ENCODE results near the gene RPS27L.

The RPS27L gene

DNA sequence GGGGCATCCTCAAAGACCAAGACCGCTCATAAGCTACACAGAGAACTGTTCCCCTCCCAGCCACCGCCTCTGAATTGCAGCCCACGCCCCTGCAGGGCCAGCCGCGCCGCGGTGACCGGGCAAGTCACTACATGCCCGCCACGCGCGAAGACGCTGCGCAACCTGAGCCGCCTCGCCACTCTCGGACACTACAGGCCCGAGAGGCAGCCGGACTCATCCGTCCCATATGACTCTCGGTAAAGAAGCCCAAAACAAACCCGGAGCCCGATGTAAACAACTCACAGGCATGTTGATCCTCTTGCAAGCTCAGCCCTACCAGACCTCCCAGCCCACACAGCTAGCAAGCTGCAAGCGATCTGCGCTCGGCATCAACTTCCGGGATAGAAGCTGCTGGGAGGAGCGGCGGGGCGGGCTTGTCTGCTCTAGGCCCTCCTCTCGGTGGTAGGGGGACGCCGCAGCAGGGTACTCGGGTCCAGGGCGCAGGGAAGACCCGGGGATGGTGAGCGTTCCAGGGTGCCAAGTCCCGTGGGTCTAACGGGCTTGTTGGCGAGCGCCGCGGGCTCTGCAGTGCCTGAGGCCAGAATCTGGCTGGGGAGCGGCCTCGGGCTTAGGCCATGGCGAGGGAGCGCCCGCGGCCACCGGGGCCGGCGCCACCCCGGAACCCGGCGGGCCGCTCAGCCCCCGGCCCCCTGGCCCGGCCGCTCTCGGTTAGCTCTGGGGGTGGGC is at the start of gene RPS27L:
RPS27L (minus strand) TSS at position 360 of the 726 bp plus-strand sequence; CDS start at position 288, 72 bp downstream.
- DNase-seq, result peak; percentile 87

- DNase-seq, result no peak
Measured at GRCh38 chr15:63206079-63206478, 48.8 kb upstream of the RPS27L start.

- peak; percentile 43 for DNase-seq
Measured at GRCh38 chr15:63203451-63204090, 46.3 kb upstream of the RPS27L start.

DNA sequence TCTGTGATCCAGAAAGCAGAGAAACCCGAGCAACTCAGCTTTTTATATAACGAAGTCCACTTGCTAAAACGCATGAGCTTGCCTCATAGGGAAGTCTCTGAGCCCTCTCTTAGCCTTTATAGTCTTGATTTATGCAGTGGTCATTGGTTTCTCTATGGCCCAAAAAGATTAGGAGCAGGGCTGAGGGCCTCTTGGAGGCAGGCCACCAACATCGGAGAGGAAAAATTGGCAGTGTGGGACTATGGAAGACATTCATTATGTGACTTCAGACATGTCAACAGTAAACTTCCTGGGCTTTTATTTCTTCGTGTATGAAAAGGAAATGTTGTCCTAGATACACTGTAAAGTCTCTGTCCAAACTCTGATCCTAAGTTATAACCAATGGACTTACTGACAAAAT is 45.6 kb upstream of the RPS27L start:
- DNase-seq, result no peak

- DNase-seq, result no peak
Measured at GRCh38 chr15:63200464-63201249, 43.4 kb upstream of the RPS27L start.

DNA sequence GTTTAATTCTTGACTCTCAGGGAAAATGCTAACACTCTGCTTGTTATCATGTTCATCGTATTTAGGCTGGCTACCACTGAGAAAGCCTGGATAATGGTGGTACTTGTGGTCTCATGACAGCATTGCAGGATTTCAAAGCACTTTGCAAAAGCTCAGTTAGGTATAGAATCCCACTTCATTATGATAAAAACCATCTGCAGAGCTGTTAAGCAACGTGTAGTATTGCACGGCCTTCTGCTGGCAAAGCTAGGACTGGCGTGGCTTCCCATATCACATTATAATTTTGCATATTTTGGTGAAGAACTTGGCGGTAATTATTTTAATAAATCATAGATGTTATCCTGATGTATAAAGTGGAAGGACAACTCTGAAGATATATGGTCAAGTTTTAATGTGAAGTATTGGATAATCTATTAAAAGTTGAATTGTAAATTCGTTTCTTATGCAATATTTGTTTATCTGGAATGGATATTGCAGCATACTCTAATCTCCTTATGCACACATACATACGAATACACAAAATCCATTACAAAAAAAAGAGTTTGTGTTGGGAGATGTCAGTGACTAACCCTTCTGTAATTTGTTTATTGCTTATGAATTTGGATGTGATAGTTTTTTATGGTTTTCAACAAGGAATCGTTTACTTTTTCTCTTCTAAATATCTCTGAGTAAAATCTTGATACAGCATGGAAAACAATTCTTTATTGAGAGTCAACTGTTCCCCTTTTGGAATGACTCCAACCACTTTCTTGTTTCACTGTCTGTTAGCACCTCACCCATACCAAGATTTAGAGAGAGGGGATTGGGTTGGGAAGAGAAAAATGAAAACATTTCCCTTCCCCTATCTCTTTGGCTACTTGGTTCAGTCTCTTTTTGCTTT is 41.3 kb upstream of the RPS27L start:
- DNase-seq, result no peak

DNA sequence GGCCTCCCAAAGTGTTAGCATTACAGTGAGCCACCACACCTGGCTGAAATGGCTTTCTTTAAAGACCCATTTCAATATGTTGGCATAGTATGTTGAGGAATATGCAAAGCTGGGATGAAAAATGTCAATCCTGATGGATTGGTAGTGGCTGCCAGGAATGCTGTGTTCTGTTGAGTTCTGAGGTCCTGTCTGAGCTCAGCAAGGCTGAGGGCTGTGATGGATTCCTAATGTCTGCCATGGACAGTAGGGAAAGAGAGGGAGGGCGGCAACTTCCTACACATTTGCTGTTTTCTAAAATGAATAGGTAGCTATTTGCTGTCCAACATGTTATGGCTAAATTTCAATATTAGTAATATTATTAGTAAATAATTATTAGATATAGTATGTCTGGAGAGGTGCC is 40.3 kb upstream of the RPS27L start:
- no peak for DNase-seq

GRCh38 chr15:63196842-63197241 is 39.6 kb upstream of the RPS27L start:
- no peak for DNase-seq

GRCh38 chr15:63195569-63196015 is 38.3 kb upstream of the RPS27L start:
- no peak for DNase-seq

GRCh38 chr15:63194880-63195568 is 37.7 kb upstream of the RPS27L start:
- no peak for DNase-seq

DNA sequence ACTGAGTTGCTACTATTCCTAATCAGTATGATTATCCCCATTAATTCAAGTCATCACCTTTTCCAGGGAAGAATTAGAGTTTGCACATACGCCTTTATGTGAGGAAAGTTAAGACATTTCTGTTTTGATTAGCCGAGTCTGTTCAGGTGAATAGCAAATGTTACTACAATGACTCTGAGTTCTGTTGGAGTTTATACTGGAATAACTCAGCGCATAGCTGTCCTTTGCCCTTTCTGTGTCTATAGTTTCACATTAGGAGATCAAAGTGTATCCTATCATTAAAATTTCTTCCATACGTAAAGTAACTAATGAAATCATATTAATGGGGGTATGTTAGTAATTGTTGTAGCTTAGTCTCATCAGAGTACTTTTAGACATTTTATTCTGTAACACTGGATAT is 37.0 kb upstream of the RPS27L start:
- DNase-seq, result no peak

DNA sequence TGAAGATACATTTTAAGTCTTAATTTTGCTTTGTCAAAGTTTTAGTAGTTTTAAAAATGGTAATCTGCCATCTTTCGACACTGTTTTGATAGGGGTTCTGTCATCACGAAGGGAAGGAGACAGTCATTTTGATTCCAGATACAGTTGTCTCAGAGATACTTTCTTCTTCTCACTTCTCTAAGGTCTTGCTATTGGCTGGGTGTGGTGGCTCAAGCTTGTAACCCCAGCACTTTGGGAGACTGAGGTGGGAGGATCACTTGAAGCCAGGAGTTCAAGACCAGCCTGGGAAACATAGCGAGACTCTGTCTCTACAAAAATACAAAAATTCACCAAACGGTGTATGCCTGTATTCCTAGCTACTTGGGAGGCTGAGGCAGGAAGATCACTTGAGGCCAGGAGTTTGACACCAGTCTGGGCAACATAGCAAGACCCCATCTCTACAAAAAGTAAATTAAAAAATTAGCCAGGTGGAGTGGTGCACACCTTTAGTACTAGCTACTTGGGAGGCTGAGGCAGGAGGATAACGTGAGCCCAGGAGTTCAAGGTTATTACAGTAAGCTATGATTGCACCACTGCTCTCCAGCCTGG is 35.4 kb upstream of the RPS27L start:
- no peak for DNase-seq

GRCh38 chr15:63191895-63192618 is 34.8 kb upstream of the RPS27L start:
- DNase-seq, result peak; percentile 48

GRCh38 chr15:63190769-63191649 is 33.7 kb upstream of the RPS27L start:
- no peak for DNase-seq

DNA sequence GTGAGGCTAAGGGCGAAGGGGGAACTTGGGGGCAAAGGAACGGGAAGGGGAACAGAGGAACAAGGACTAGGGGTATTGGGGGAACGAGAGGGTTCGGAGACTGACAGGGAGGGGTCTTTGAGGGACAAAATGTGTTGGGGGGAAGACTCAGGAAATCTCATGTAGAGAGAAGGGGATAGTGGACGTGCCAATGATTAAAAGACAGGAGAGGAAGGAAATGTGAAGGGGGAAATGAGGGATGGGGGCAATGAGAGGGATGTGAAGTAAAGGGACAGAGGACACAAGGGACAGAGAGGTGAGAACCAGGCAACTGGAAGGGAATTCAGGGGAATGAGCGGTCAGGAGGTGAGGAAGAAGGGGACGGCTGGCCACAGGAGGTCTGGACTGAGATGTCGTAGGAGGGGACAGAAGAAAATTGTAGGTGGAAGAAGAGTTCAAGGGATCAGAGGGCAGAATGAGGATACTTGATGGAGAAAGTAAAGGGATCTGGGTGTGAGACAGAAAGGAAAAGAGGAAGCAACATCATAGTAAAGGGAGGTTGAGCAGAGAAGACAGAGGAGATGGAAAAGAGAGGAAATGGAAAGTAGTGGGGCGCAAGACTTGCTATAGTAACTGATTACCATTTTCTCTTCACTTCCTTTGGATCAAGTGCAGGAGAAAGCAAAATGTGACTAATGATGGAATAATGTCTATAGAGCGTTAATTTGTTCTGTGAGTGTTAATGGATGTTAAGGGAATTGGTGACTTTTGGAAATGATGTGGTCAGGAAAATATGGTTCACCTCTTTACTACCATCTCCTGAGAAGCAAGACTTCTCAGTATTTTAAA is 32.9 kb upstream of the RPS27L start:
- DNase-seq, result peak; percentile 14

DNA sequence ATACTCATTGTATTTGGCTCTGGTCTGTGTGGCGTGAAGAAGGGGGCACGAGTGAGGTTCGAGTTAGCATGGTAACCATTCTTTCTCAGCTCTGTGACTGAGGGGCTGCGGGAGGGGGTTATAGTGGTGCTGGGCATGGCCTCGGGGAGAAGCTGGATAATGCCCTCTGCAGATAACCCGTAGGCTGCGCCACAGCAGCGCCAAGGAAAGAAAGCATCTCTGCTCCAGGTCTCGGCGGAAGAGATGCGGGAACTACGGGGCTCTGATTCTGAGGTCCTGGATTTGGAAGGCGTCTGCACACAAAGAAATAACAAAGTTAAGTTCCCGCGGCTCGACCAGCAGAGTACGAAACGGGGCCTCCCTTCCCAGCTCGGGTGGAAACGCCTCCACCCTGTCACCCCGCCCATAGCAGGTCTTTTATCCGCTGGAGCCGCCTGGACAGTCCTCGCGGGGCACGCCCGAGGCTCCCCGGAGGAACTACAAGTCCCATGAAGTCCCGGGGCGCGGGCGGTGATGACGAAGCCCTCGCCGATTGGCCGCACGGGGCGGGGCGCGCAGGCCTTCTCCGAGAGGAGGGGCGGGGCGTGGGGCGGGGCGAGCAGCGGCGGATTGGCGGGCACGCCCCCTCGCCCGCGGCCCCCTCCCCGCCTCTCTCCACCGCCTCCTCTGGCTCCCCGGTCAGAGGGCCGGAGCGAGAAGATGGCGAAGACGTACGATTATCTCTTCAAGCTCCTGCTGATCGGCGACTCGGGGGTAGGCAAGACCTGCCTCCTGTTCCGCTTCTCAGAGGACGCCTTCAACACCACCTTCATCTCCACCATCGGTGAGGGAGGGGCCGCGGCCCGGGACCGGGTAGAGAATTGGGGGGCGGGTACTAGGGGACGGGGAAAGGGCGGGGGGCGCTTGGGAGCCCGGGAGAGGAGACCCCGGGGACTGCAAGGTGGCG is 31.9 kb upstream of the RPS27L start, which contains the start of gene RAB8B:
RAB8B (plus strand) TSS at position 681 of the 946 bp plus-strand sequence; CDS start at position 700, 19 bp downstream.
- DNase-seq, result peak; percentile 98

GRCh38 chr15:63188247-63188925 is 31.1 kb upstream of the RPS27L start:
- no peak for DNase-seq

Data from NK-92 treated with Interleukin-12 subunit alpha and Interleukin-12 subunit beta, amount 100 ng/mL, for 24 hours (cell line).